IPS-11a (cell line): ENCODE measurements around the gene MYO7A.

Experiments used
- H3K4me3 ChIP-seq: one replicate; pipeline ENCODE4 v1.5.1; 2013; ENCODE audit warnings: low read depth, low read length, control low read depth

Gene MYO7A

GRCh38 chr11:77262803-77263202 lies 134.8 kb downstream of the MYO7A start:
- H3K4me3 ChIP-seq: no peak overlapping the region
